ENCODE results near the gene GRK3.

GRCh38 chr22:25645964-25646363 lies 81.5 kb downstream of the GRK3 start:
- TF ChIP-seq CTCF (conservative IDR thresholded peaks at IDR 0.05; ENCODE audit: low read depth, low read length) (no peak), ELK1 (IDR thresholded peaks at IDR 0.05; ENCODE audit: borderline replicate concordance, low read depth, low read length) (no peak), RFX5 (IDR thresholded peaks at IDR 0.05; ENCODE audit: low read depth, low read length) (no peak), MAFK (IDR thresholded peaks at IDR 0.05; ENCODE audit: low read depth, low read length) (no peak), FOS (IDR thresholded peaks at IDR 0.05; ENCODE audit: low read depth, low read length) (no peak), POLR2A (IDR thresholded peaks at IDR 0.05; ENCODE audit: low read depth, low read length) (no peak), SMC3 (IDR thresholded peaks at IDR 0.05; ENCODE audit: low read depth, low read length) (no peak), CEBPB (IDR thresholded peaks at IDR 0.05; ENCODE audit: low read depth, low read length) (no peak)

Measured in IMR-90 (cell line).